ENCODE results near the gene ARL5B. TPM values are rescaled to one million over a fixed set of nuclear protein-coding genes. Genes with fewer than 3 reads are reported as not detected.

ARL5B gene
- total RNA-seq, 2 donors from 2014 or later, result 13.1 to 24.3 TPM

GRCh38 chr10:18690541-18690940, 31.3 kb downstream of the ARL5B start:
- no peak overlapping the region for H3K27ac Mint-ChIP-seq
- ATAC-seq (no peak), DNase-seq (no peak)
- no peaks in the 10 kb centered on the region for H3K9me3 ChIP-seq (ENCODE audit: control insufficient read depth, low read length, poor library complexity, severe bottlenecking)
- H3K4me1 Mint-ChIP-seq, result no peaks in the 10 kb centered on the region
- peaks cover 2% of the 10 kb centered on the region for H3K36me3 Mint-ChIP-seq (ENCODE audit: low read depth)
- peaks cover 8% of the 10 kb centered on the region for H3K27me3 Mint-ChIP-seq
- H3K4me3 Mint-ChIP-seq, result no peak overlapping the region

DNA sequence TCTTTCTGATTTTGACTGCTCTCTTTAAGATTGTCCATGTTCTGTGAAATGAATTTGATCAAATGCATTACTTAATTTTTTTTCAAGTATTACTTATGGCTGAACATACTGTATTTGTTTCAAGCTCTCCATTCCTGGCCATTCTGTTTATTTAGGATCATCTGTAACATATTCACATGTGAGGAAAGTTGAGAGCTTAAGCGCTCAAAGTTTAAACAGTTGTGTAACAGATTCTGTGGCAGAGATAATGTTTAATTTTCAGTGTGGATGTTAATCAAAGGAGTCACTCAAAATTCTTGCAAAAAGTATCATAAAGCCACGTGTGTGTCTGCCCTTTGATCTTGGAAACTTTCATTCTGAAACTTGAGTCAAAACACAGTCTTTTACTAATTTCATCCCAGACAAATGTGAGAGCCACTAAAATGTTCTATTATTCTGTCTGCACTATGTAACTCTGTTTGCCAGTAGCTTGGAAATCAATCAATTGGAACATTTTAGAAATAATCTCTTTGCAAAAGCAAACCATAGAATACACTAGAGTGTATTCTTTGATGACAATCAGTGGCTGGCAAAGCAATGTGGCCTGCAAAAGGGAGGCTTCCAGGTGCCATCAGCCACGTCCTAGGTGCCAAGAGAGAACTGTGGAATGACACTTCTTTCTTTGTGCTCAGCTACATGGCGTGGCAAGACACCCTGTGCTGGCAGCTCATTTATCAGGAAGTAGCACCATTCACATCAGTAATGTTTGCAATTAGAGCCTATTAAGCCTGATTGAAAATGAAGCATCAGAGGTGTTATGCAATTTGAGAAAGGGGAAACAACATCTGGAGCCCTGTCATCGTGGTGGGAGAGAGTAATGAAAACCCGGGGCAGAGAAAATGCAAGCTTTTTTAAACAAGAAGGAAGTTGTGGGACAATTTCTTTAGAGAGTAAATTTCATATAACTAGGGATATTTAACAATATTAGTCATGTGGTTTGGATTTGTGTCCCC, 40.9 kb downstream of the ARL5B start:
- H3K27me3 Mint-ChIP-seq, result no peaks in the 10 kb centered on the region
- peak overlapping the region; percentile 69 for H3K27ac Mint-ChIP-seq
- H3K4me3 Mint-ChIP-seq, result no peak overlapping the region
- H3K9me3 ChIP-seq (ENCODE audit: control insufficient read depth, low read length, poor library complexity, severe bottlenecking), result no peaks in the 10 kb centered on the region
- peaks cover 8% of the 10 kb centered on the region for H3K4me1 Mint-ChIP-seq
- no peaks in the 10 kb centered on the region for H3K36me3 Mint-ChIP-seq (ENCODE audit: low read depth)
- no peak for ATAC-seq
- no peak for DNase-seq

- ATAC-seq, result no peak
- DNase-seq, result no peak
- peaks cover 8% of the 10 kb centered on the region for H3K4me1 Mint-ChIP-seq
- no peak overlapping the region for H3K27ac Mint-ChIP-seq
- no peaks in the 10 kb centered on the region for H3K9me3 ChIP-seq (ENCODE audit: control insufficient read depth, low read length, poor library complexity, severe bottlenecking)
- H3K4me3 Mint-ChIP-seq, result no peak overlapping the region
- peaks cover 2% of the 10 kb centered on the region for H3K36me3 Mint-ChIP-seq (ENCODE audit: low read depth)
- H3K27me3 Mint-ChIP-seq, result peaks cover 7% of the 10 kb centered on the region
These were observed 44.3 kb downstream of the ARL5B start for GRCh38 chr10:18703521-18703920.

- Mint-ChIP-seq H3K4me3 (no peak overlapping the region), H3K27ac (no peak overlapping the region), H3K4me1 (peaks cover 3% of the 10 kb centered on the region), H3K36me3 (ENCODE audit: low read depth) (peaks cover 2% of the 10 kb centered on the region), H3K27me3 (peaks cover 14% of the 10 kb centered on the region)
- no peak for ATAC-seq
- DNase-seq, result no peak
- no peaks in the 10 kb centered on the region for H3K9me3 ChIP-seq (ENCODE audit: control insufficient read depth, low read length, poor library complexity, severe bottlenecking)
These were observed 51.0 kb downstream of the ARL5B start for GRCh38 chr10:18710201-18710653.

DNA sequence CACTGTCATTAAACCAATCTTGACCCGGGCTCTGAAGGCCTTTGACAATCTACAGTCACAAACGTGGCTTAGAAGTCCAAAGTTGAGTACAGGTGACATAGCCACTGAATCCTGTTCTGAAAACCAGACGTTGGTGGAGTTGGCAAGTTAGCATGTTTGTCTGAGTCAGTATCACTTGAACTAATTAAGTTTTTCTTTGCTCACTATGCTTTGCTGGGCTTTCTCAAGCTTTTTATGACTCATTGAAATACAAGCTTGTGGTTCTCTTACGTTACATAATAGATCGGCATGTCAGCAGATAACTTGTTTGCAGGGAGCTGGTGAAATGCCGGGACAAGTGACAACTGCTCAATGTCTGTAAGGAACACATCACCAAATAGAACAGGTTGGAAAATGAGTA, 53.8 kb downstream of the ARL5B start:
- Mint-ChIP-seq H3K27me3 (peaks cover 7% of the 10 kb centered on the region), H3K4me3 (no peak overlapping the region)
- H3K9me3 ChIP-seq (ENCODE audit: control insufficient read depth, low read length, poor library complexity, severe bottlenecking), result no peaks in the 10 kb centered on the region

GRCh38 chr10:18718991-18719390, 59.8 kb downstream of the ARL5B start:
- no peak for ATAC-seq
- no peak for DNase-seq
- no peak overlapping the region for H3K27ac Mint-ChIP-seq
- no peaks in the 10 kb centered on the region for H3K9me3 ChIP-seq (ENCODE audit: control insufficient read depth, low read length, poor library complexity, severe bottlenecking)
- no peaks in the 10 kb centered on the region for H3K4me1 Mint-ChIP-seq
- peaks cover 11% of the 10 kb centered on the region for H3K27me3 Mint-ChIP-seq
- H3K36me3 Mint-ChIP-seq (ENCODE audit: low read depth), result peaks cover 2% of the 10 kb centered on the region
- no peak overlapping the region for H3K4me3 Mint-ChIP-seq

More for the DNA sequence above, 53.8 kb downstream of the ARL5B start:
- Mint-ChIP-seq H3K36me3 (ENCODE audit: low read depth) (no peaks in the 10 kb centered on the region), H3K4me1 (peaks cover 3% of the 10 kb centered on the region), H3K27ac (no peak overlapping the region)
- no peak for DNase-seq
- ATAC-seq, result no peak

DNA sequence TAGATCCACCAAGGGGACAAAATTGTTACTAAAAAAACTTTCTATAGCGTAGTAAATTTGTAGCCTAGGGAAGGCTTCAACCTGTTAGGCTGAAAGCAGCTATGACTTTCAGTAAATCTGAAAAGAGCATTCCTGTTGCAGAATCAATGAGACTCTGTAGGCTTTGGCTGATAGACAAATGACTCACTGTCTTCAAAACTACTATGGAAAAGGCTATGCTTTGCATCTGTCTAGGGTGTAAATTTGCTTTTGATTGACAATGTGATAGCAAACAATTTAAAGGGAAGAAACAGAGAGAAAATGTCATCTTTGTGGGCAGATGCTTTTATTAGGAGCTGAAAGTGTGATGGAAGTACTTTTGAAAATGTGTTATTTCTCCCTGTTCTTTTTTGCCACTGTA, 60.6 kb downstream of the ARL5B start:
- no peaks in the 10 kb centered on the region for H3K9me3 ChIP-seq (ENCODE audit: control insufficient read depth, low read length, poor library complexity, severe bottlenecking)
- Mint-ChIP-seq H3K4me3 (no peak overlapping the region), H3K27me3 (peaks cover 11% of the 10 kb centered on the region), H3K4me1 (no peaks in the 10 kb centered on the region), H3K27ac (no peak overlapping the region), H3K36me3 (ENCODE audit: low read depth) (peaks cover 2% of the 10 kb centered on the region)
- ATAC-seq (no peak), DNase-seq (no peak)

DNA sequence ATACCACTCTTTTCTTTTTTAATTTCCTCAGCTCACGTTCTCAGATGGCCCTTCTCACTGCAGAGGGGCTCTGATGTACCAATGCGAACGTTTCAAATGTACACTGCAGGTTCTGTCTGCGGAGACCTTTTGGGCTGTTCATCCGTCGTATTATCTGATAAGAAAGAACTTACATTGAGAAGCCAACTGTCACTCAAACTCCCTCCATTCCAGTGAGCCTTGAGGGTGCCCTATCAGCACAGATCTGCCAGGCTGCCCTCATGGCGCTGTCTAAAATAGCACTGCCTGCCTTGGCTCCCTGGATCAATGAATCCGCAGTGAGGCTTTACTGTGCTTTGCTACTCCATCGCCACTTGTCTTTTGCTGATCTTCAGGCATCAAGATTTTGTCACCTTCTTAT, 61.8 kb downstream of the ARL5B start:
- DNase-seq (no peak), ATAC-seq (no peak)
- peaks cover 2% of the 10 kb centered on the region for H3K36me3 Mint-ChIP-seq (ENCODE audit: low read depth)
- H3K27ac Mint-ChIP-seq, result no peak overlapping the region
- H3K9me3 ChIP-seq (ENCODE audit: control insufficient read depth, low read length, poor library complexity, severe bottlenecking), result no peaks in the 10 kb centered on the region
- H3K27me3 Mint-ChIP-seq, result peaks cover 11% of the 10 kb centered on the region
- no peaks in the 10 kb centered on the region for H3K4me1 Mint-ChIP-seq
- no peak overlapping the region for H3K4me3 Mint-ChIP-seq

- no peak overlapping the region for H3K4me3 Mint-ChIP-seq
- no peaks in the 10 kb centered on the region for H3K36me3 Mint-ChIP-seq (ENCODE audit: low read depth)
These were observed 64.6 kb downstream of the ARL5B start for GRCh38 chr10:18723801-18724200.

More at GRCh38 chr10:18723801-18724200, 64.6 kb downstream of the ARL5B start:
- DNase-seq (no peak), ATAC-seq (no peak)
- no peak overlapping the region for H3K27ac Mint-ChIP-seq
- H3K27me3 Mint-ChIP-seq, result peaks cover 8% of the 10 kb centered on the region
- H3K4me1 Mint-ChIP-seq, result no peaks in the 10 kb centered on the region
- no peaks in the 10 kb centered on the region for H3K9me3 ChIP-seq (ENCODE audit: control insufficient read depth, low read length, poor library complexity, severe bottlenecking)

Other genes starting within 250 kb of the ARL5B start
- gene NSUN6, start 7.8 kb upstream of the ARL5B start, total RNA-seq, result 10 to 100 TPM; 22.2 to 36.9 TPM